Bronchial epithelial cell (primary cell): ENCODE measurements around the gene CNTNAP2. TPM values are rescaled to one million over a fixed set of nuclear protein-coding genes. Genes with fewer than 3 reads are reported as not detected.

Experiments
- DNase-seq: peaks from one replicate; pipeline ENCODE4 v3.0.0-alpha.2; 2010; ENCODE audit warnings: low read depth
- FAIRE-seq: peaks from 2 replicates; lab custom pipeline; 2011; peaks lifted over from hg19 to GRCh38; lab: Jason Lieb, UNC
- H3K27me3 ChIP-seq: 2 replicates; pipeline ENCODE4 v1.5.1; 2011; ENCODE audit warnings: low read length; ENCODE audit not compliant: control insufficient read depth, insufficient read depth
- H3K36me3 ChIP-seq: 2 replicates; pipeline ENCODE4 v1.5.1; 2011; ENCODE audit warnings: low read length; ENCODE audit not compliant: control insufficient read depth, insufficient read depth
- H3K4me3 ChIP-seq: 2 replicates; pipeline ENCODE4 v1.5.1; 2011; ENCODE audit warnings: mild to moderate bottlenecking, low read depth, low read length, control low read depth
- CTCF ChIP-seq: IDR thresholded peaks from 2 replicates; pipeline ENCODE4 v1.5.1; 2011; ENCODE audit warnings: mild to moderate bottlenecking, moderate library complexity, low read length, control low read depth, inconsistent platforms; ENCODE audit not compliant: insufficient read depth, severe bottlenecking
- total RNA-seq: library from RNA; depleted of rRNA; stranded (reverse); fragments of >200 nt; gene quantifications from 2 replicates; pipeline ENCODE4 v1.2.1, GENCODE V29; 2014

The CNTNAP2 gene
- total RNA-seq, 1 donor from 2014 or later: 0.26 TPM

GRCh38 chr7:146844405-146844804, 727.8 kb downstream of the CNTNAP2 start:
- Histone ChIP-seq H3K4me3 (no peak overlapping the region), H3K27me3 (no peaks in the 10 kb centered on the region), H3K36me3 (no peaks in the 10 kb centered on the region)
- FAIRE-seq (no peak), DNase-seq (no peak)
- no peak for TF ChIP-seq CTCF

GRCh38 chr7:146858690-146859089, 742.1 kb downstream of the CNTNAP2 start:
- DNase-seq (no peak), FAIRE-seq (no peak)
- no peak overlapping the region for H3K4me3 ChIP-seq
- H3K36me3 ChIP-seq: no peaks in the 10 kb centered on the region
- TF ChIP-seq CTCF: no peak
- no peaks in the 10 kb centered on the region for H3K27me3 ChIP-seq

GRCh38 chr7:146861701-146862100, 745.1 kb downstream of the CNTNAP2 start:
- H3K36me3 ChIP-seq: no peaks in the 10 kb centered on the region
- FAIRE-seq: no peak
- H3K27me3 ChIP-seq: no peaks in the 10 kb centered on the region
- H3K4me3 ChIP-seq: no peak overlapping the region
- TF ChIP-seq CTCF: no peak
- no peak for DNase-seq

DNA sequence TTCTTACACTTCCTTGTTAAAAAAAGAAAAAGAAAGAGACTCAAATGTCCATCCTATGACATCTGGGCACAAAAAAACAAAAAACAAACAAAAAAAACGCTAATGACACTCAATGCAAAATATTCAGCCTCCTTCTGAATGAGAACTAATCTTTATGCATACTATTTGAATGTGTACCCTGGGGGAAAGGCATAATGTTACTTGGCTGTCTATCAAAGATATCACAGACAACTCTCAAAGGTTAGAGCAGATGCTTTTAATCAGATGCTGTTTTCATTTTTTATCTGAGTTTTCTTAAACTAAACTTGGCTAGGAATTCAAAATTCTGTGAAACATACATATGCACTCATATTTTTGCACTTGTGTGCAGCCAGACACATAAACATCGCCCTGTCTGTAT, 745.8 kb downstream of the CNTNAP2 start:
- H3K36me3 ChIP-seq: no peaks in the 10 kb centered on the region
- no peak for FAIRE-seq
- H3K27me3 ChIP-seq: no peaks in the 10 kb centered on the region
- H3K4me3 ChIP-seq: no peak overlapping the region
- TF ChIP-seq CTCF: no peak
- no peak for DNase-seq

- no peak for TF ChIP-seq CTCF
- Histone ChIP-seq H3K27me3 (no peaks in the 10 kb centered on the region), H3K4me3 (no peak overlapping the region), H3K36me3 (no peaks in the 10 kb centered on the region)
- no peak for FAIRE-seq
- no peak for DNase-seq
These were observed 748.0 kb downstream of the CNTNAP2 start for GRCh38 chr7:146864644-146865043.

DNA sequence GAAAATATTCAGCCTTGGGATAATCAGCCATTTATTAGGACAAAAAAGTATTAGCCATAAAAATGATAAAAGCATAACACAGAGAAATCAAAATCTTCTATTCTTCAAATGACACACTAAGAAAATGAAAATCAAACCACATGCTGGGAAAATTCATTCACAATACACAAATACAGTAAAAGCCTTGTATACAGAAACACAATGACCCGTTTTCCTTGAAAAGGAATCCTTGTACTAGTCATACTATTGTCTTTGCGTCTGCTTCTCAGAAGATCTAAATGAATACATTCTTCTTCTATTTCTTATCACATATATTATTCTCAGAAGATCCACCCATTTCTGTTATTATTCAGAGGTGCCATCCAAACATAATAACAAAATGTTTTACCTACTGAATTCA, 749.1 kb downstream of the CNTNAP2 start:
- FAIRE-seq (no peak), DNase-seq (no peak)
- no peak overlapping the region for H3K4me3 ChIP-seq
- no peak for TF ChIP-seq CTCF
- no peaks in the 10 kb centered on the region for H3K36me3 ChIP-seq
- no peaks in the 10 kb centered on the region for H3K27me3 ChIP-seq
